NT2/D1 (cell line): Measurements from ENCODE around the gene EPS15.

Experiments
- YY1 ChIP-seq: IDR thresholded peaks from 2 replicates; pipeline ENCODE4 v1.6.1; 2011; ENCODE audit not compliant: insufficient read length, insufficient read depth
- ZNF274 ChIP-seq: IDR thresholded peaks from 2 replicates; pipeline ENCODE4 v1.6.1; 2011; ENCODE audit warnings: mild to moderate bottlenecking, low read depth, low read length

- TF ChIP-seq ZNF274 (no peak), YY1 (no peak)
Measured at GRCh38 chr1:51349862-51350261, 169.2 kb downstream of the EPS15 start.
